Liver (tissue), 10 donors: ENCODE data around the gene PCDH9. TPM values are rescaled to one million over a fixed set of nuclear protein-coding genes. Genes with fewer than 3 reads are reported as not detected.
"Not testable (repeated sequence)": the region's sequence is repeated elsewhere in the genome, so short reads cannot be mapped to it uniquely, and the experiment has no call there.

Source experiments
- DNase-seq: peaks from one replicate; pipeline ENCODE4 v3.0.0-alpha.2; 2017; ENCODE audit warnings: low spot score
- H3K27ac ChIP-seq, 2 donors: one replicate each; pipeline ENCODE4 v1.7.0; 2013; ENCODE audit warnings: inconsistent platforms in 2 of 2, low read length in 2 of 2, control low read depth in 1 of 2, low read depth in 1 of 2, mild to moderate bottlenecking in 1 of 2
- H3K27me3 ChIP-seq, 4 donors: one replicate each; pipeline versions ENCODE4 v1.6.1 to v1.7.0; 2013; ENCODE audit warnings: low read length in 3 of 4, inconsistent platforms in 1 of 4, mild to moderate bottlenecking in 1 of 4, moderate library complexity in 1 of 4; ENCODE audit not compliant: control insufficient read depth in 4 of 4, insufficient read depth in 4 of 4
- H3K36me3 ChIP-seq, 4 donors: one replicate each; pipeline versions ENCODE4 v1.6.1 to v1.7.0; 2013; ENCODE audit warnings: low read length in 3 of 4, mild to moderate bottlenecking in 3 of 4, low read depth in 1 of 4, moderate library complexity in 1 of 4; ENCODE audit not compliant: control insufficient read depth in 4 of 4, insufficient read depth in 3 of 4
- H3K4me1 ChIP-seq, 4 donors: one replicate each; pipeline versions ENCODE4 v1.6.1 to v1.7.0; 2013; ENCODE audit warnings: low read length in 3 of 4, mild to moderate bottlenecking in 3 of 4, moderate library complexity in 1 of 4; ENCODE audit not compliant: control insufficient read depth in 4 of 4, insufficient read depth in 4 of 4
- H3K4me3 ChIP-seq, 3 donors: one replicate each; pipeline versions ENCODE4 v1.6.1 to v1.7.0; 2013; ENCODE audit warnings: low read length in 3 of 3, control low read depth in 1 of 3, low read depth in 1 of 3, mild to moderate bottlenecking in 1 of 3
- H3K9ac ChIP-seq, 2 donors: one replicate each; pipeline ENCODE4 v1.7.0; 2013; ENCODE audit warnings: low read length in 2 of 2, mild to moderate bottlenecking in 2 of 2, moderate library complexity in 2 of 2, control low read depth in 1 of 2, low read depth in 1 of 2
- H3K9me3 ChIP-seq, 4 donors: one replicate each; pipeline versions ENCODE4 v1.6.1 to v1.7.0; 2013; ENCODE audit warnings: low read length in 3 of 4; ENCODE audit not compliant: control insufficient read depth in 4 of 4
- YY1 ChIP-seq: IDR thresholded peaks from 2 replicates; pipeline ENCODE4 v1.6.1; 2016; ENCODE audit warnings: antibody characterized with exemption, mild to moderate bottlenecking
- WGBS: extraction: QIAGEN DNeasy Blood & Tissue Kit; methylation state at CpG from one replicate; pipeline ENCODE4 v1.1.7; 2013; 5-methylcytosine and 5-hydroxymethylcytosine counted together
- polyA plus RNA-seq, 2 donors: library from polyadenylated mRNA; stranded (reverse) in 1 of 2; unstranded in 1 of 2; fragments of 200-250 nt in 1 of 2; fragments of >200 nt in 1 of 2; fragmentation: Nextera tagmentation in 1 of 2; extraction: Ambion mirVana in 1 of 2; gene quantifications; one replicate each; pipeline versions ENCODE4 v1.2.1 to v1.2.3, GENCODE V29; 2013 to 2015
- small RNA-seq: library from RNA; depleted of rRNA; stranded (forward); fragments of <200 nt; gene quantifications from one replicate; pipeline ENCODE3, GENCODE V24; 2014
- total RNA-seq, 2 donors: library from RNA; depleted of rRNA; stranded (reverse); fragments of >200 nt; gene quantifications; one replicate each; pipeline ENCODE4 v1.2.3, GENCODE V29; 2014
- TF ChIP-seq, protein P1 (sequence below): fragments of 150-350 bp; IDR thresholded peaks from 2 replicates; pipeline ENCODE4 v1.5.1; 2017; ENCODE audit warnings: improper control_type of control experiment, low read depth, low read length; ENCODE audit not compliant: missing input control
- donor health status: healthy.
- donor health status: healthy.
- donor health status: healthy.
- donor health status: healthy.
- donor health status: healthy.

The PCDH9 gene
- total and polyA plus RNA-seq, 4 donors: 0.90 to 4.0 (median 2.2) TPM

DNA sequence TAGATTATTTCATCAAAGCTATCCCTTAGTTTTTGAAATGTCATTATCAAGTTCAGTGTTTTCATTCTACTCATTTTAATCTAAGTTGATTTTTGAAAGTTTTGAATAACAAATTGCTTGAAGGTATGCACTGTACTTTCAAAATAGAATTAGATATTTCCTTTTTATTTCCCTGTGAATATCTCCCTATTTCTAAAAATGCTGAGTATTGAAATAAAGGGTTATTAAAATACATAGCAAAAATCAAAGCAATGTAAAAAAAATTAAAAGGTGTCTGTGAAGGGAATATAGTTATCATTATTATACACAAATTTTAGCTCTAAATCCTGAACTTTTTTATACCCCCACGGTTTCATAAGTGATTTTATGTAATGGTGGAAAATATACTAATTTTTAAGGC is 967.8 kb downstream of the PCDH9 start (continued):
- TF ChIP-seq, protein P1, sequence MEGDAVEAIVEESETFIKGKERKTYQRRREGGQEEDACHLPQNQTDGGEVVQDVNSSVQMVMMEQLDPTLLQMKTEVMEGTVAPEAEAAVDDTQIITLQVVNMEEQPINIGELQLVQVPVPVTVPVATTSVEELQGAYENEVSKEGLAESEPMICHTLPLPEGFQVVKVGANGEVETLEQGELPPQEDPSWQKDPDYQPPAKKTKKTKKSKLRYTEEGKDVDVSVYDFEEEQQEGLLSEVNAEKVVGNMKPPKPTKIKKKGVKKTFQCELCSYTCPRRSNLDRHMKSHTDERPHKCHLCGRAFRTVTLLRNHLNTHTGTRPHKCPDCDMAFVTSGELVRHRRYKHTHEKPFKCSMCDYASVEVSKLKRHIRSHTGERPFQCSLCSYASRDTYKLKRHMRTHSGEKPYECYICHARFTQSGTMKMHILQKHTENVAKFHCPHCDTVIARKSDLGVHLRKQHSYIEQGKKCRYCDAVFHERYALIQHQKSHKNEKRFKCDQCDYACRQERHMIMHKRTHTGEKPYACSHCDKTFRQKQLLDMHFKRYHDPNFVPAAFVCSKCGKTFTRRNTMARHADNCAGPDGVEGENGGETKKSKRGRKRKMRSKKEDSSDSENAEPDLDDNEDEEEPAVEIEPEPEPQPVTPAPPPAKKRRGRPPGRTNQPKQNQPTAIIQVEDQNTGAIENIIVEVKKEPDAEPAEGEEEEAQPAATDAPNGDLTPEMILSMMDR: no peak
- TF ChIP-seq YY1: no peak

DNA sequence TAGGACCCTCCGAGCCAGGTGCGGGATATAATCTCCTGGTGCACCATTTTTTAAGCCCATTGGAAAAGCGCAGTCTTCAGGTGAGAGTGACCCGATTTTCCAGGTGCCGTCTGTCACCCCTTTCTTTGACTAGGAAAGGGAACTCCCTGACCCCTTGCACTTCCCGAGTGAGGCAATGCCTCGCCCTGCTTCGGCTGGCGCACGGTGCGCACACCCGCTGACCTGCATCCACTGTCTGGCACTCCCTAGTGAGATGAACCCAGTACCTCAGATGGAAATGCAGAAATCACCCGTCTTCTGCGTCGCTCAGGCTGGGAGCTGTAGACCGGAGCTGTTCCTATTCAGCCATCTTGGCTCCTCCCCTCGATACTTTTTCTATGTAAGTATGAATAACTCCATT is 970.7 kb downstream of the PCDH9 start:
- H3K27me3 ChIP-seq, H3K4me1 ChIP-seq, DNase-seq, H3K36me3 ChIP-seq, H3K27ac ChIP-seq, H3K9me3 ChIP-seq, H3K9ac ChIP-seq, H3K4me3 ChIP-seq: not testable (repeated sequence)
- WGBS: 92% methylated on average over 17 of the region's 17 CpGs

Small RNA genes within 50 kb of the gene (small RNA-seq; reads per million reads assigned to genes)
- not detected for gene RNU7-87P
